Dermis microvascular lymphatic vessel endothelial cell (primary cell): ENCODE results near the gene OR6N1. TPM values are rescaled to one million over a fixed set of nuclear protein-coding genes. Genes with fewer than 3 reads are reported as not detected.

ENCODE experiments used
- DNase-seq, 2 donors: peaks; one replicate each; pipeline versions ENCODE4 v3.0.0 to v3.0.0-alpha.2; 2010; ENCODE audit warnings: low read depth in 2 of 2
- total RNA-seq: library from RNA; depleted of rRNA; stranded (reverse); fragments of >200 nt; gene quantifications from 2 replicates; pipeline ENCODE4 v1.2.1, GENCODE V29; 2014

Gene OR6N1
- total RNA-seq, 1 donor from 2014 or later, result not detected

DNA sequence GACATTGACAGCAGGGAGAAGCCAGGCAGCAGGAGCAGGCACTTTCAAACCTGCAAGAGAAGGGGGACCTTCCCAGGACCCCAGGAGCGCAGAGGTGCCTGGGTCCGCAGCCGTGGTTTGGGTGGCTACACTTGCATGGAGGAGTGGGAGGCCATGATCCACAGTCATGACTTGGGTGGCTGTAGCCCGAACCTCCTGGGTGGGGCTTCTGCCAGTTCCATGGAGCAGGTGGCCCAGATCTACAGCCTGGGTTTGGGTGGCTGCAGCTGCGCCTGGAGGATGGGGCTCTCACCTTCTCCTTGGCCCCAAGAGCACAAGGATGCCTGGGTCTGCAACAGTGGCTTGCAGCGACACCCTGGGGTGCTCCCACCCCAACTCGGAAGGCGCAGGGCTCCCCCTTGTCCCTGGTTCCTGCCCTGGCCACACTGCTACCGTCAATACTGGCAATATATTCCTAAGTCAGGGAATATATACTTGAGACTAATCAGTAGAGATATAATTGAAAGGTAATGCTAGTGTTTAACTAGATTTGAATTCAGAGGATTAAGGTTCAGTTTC is 19.8 kb downstream of the OR6N1 start:
- DNase-seq, result no peak

DNA sequence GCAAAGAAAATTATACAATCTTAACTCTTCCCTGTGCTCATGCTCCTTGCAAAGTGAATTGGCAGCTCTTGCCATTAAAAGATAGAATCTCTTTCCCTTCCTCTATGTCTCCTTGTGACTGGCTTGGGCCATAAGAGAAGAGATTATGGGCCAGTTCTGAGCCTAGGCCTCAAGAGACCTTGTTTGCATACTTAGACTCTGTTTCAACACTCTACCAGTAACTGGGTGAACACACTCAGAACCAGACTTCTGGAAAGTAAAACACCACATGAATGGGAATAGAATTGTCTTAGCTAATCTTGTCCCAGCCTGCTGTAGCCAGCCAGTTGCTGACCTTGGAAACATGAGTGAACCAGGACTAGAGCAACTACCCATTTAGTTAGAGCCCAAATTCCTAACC is 36.1 kb downstream of the OR6N1 start:
- no peak for DNase-seq

DNA sequence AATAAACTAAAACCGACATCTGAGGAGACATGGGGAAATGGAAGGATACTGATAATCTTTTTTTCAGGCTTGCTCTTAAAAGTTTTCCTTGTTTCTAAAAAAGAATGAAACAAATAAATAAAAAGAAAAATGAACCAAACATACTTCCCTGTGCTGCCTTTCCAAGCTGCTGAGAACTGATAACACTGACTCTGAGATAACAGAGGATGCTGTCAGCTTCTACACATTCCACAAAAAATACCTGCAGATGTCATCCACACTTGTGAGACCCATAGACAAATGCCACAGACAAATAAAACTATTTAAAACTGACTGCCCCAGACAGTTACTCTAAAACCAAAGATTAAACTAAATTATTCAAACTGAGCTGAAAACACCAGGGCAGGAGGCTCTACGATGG is 39.5 kb downstream of the OR6N1 start:
- DNase-seq, result no peak

DNA sequence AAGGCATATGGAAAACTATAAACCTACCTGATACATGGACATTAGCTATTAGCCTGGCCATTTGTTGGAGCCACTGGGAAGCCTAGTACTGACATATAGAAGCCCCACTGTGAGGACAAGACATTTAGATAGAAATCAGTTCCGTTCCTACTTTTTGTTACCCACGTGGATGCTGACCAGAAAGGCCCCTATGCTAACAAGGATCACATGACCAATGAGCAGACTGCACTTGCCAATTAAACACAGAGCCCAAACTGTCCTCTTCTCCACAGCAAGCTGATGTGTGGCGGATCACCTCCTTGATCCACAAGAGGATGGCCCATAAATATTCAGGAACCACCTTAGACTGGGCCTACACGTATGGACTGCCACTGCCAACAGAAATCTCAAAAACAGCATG is 40.3 kb downstream of the OR6N1 start:
- no peak for DNase-seq

DNA sequence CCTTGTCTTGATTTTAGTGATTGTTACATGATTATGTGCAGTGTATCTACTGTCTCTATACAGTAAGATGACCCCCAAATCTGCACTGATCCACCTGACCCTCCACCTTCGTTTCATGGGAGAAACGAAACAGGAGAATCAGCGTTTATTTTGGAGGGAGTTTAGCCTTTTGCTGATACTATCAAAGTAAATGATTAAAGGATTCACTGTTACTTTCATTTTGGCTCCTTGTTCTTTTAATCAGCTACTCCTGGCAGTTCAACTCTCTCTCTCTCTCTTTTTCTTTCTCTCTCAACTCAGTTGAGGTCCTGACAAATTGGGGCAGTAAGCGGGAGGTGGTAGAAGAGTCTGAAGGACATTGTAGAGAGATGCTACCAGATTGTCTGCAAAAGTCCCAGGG is 41.5 kb downstream of the OR6N1 start:
- no peak for DNase-seq

DNA sequence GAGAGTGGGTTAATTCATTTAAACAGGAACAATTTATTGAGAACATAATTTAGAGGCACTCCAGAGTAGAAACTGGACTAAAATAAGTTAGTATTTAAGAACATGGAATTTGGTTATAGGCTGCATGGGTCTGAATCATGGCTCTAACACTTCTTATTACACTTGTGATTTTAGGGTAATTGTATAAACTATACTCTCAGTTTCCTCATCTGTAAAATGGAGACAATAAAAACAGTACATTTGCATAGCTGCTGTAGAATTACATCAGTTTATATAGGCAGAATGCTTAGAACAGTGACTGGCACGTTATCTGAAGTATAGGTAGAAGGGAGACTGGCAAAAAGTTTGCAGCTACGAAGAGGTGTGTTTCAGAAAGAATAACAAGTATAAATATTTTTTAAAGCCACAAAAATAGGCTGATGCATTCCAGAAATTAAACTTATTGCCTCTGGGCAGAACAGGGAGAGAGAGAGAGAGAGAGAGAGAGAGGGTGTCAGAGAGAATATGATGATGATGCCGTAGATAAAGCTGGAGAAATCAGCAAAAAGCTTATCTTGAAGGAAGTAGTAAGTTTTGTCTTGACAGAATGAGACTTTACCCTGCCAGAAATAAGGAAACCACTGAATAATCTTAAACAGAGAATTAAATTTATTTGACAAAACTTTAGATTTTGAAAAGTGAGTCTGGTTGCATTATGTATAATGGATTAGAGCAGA is 43.3 kb downstream of the OR6N1 start:
- DNase-seq, result no peak

DNA sequence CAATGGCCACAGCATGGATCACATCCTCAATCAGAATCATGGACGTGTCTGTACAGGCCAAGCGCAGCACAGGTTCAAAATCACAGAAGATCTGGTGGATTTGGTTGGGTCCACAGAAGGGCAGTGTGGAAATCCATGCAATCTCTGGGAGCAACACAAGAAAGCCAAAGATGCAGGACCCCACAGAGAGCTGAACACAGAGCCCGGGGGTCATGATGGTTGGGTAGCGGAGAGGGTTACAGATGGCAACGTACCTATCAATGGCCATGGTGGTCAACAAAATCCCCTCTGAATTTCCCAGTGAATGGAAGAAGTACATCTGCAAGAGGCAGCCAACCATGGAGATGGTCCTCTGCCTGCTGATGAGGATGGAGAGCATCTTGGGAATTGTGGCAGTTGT is 47.6 kb downstream of the OR6N1 start:
- no peak for DNase-seq

DNA sequence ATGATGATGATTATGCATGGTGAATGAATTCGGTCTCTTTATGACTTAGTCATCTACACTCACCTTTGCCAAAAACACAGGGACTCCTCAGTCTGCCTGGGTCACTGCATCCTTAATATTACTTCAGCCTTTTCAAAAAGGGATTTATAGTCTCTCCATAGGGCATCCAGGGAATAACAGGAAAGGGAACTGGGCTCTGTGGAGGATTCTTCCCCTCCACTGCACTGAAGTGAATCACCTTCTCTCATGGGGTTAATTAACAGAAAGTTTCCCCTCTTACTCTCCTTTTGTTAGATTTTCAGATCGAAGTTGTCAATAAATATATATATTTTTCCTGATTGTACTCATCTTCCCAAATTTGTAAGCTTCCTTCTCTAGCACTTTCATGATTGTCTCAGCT is 51.4 kb downstream of the OR6N1 start, which contains the start of gene OR6K3:
OR6K3 (minus strand) TSS at position 101 of the 400 bp plus-strand sequence. CDS start 2,605 bp downstream, outside the sequence.
- no peak for DNase-seq

DNA sequence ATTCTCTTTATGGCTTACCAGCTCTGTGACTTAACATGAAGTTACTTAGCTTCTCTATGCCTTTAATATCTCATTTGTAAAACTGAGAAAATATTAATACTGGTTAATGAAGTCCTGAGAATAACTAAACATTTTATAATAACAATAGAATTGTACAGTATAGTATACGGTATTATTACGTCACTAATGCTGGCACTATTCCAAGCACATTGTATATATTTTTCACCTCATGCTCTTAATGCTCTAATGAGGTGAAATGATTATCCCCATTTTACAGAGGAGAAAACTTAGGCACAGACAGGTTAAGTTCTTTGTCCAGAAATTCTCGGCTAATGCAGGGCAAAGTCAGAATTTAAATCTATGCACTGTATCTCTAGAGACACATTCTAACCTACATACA is 52.3 kb downstream of the OR6N1 start:
- no peak for DNase-seq

DNA sequence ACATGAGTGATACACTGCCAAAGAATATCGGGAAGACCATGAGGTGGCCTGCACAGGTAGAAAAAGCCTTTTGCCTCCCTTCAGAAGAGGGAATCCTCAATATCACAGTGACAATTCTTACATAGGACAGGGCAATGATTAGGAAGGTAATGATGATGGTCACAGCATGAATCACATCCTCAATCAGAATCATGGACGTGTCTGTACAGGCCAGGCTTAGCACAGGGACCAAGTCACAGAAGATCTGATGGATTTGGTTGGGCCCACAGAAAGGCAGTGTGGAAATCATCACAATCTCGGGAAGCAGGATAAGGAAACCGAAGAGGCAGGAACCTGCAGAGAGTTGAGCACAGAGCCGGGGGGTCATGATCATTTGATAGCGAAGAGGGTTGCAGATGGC is 54.7 kb downstream of the OR6N1 start:
- DNase-seq, result no peak

DNA sequence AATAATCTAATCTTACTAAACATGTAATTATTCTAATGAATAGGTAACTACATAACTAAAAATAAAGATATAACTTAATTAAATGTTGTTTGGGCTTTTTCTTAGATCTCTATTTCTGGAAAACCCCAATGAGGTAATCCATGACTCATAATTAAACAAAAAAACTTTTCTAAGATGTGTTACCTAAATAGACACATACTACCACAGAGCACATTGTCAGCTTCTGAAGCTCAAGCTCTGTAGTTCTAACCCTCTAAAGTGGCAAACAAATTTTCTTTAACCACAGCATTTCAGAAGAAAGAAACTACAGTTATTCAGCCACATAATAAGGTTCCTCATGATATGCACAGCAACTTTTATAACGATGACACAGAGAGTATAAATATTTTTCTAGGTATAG is 55.7 kb downstream of the OR6N1 start:
- no peak for DNase-seq

DNA sequence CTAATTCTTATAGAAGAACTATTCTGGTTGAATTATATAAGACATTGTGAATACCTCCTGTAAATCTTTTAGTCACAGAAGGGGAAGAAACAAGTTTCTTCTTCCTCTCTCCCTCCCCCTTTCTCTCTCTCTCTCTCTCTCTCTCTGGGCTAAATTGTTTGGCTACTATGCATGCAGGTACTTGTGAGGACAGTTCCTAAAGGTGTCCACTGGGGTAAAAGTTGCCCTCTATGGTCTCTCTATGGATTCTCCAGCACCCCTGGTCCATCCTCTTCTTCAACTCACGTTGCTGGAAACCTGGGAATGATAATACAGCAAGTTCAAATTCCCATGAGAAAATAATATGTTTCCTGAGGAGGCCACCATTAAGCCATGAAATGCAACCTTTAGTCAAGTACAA is 57.2 kb downstream of the OR6N1 start:
- no peak for DNase-seq

Other genes starting within 250 kb of the OR6N1 start
- gene OR6Y1, start 217.8 kb downstream of the OR6N1 start, total RNA-seq, result not detected in 2 replicates
- gene OR6P1, start 201.6 kb downstream of the OR6N1 start, total RNA-seq, result not detected in 2 replicates
- gene OR10X1, start 192.3 kb downstream of the OR6N1 start, total RNA-seq, result not detected in 2 replicates
- gene OR10Z1, start 166.9 kb downstream of the OR6N1 start, total RNA-seq, result not detected in 2 replicates
- gene SPTA1, start 85.5 kb downstream of the OR6N1 start, total RNA-seq, result 1.3 and 2.0 TPM in 2 replicates
- gene OR6K2, start 71.5 kb downstream of the OR6N1 start, total RNA-seq, result not detected in 2 replicates
- gene OR6K3, start 51.5 kb downstream of the OR6N1 start, total RNA-seq, result not detected in 2 replicates
- not detected in 2 replicates for gene OR6K6, start 17.5 kb downstream of the OR6N1 start, total RNA-seq
- not detected in 2 replicates for gene OR6N2, start 9.0 kb upstream of the OR6N1 start, total RNA-seq
- not detected in 2 replicates for gene MNDA, start 59.2 kb upstream of the OR6N1 start, total RNA-seq
- gene PYHIN1, start 159.4 kb upstream of the OR6N1 start, total RNA-seq, result not detected in 2 replicates
- 35.5 and 42.9 TPM in 2 replicates for gene IFI16, start 237.7 kb upstream of the OR6N1 start, total RNA-seq